A673 (cell line): ENCODE measurements around the gene ENTPD8.

ENCODE experiments used
- EZH2 ChIP-seq: fragments of 200-600 bp; sonication (generic); IDR thresholded peaks from 2 replicates; pipeline ENCODE4 v1.6.1; 2017; ENCODE audit warnings: borderline replicate concordance, low read depth, mild to moderate bottlenecking, mixed read lengths, antibody characterized with exemption, low read length; ENCODE audit not compliant: poor library complexity, severe bottlenecking
- TF ChIP-seq, protein P1 (sequence below): fragments of 300-800, 200-600 bp; sonication (generic); conservative IDR thresholded peaks from 2 replicates; pipeline ENCODE4 v1.5.1; 2017; ENCODE audit warnings: low read depth, mild to moderate bottlenecking, antibody characterized with exemption, low read length, moderate library complexity, mixed read lengths

DNA sequence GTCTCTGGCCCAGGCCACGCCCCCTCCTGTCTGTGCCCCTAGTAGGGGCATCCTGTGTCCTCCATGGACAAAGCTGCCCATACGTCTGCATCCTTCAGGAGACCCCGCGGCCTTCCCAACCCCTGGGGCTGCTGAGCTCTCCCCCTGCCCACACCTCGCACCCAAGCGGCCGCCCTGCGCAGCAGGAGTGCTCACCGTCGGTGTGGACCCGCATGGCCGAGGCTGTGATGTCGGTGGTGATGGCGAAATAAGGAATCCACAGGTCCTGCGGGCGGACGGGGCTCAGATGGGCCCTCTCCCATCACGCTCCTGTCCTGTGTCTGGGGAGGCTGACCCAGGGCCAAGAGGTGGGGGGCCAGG is 22.8 kb upstream of the ENTPD8 start:
- TF ChIP-seq, protein P1, sequence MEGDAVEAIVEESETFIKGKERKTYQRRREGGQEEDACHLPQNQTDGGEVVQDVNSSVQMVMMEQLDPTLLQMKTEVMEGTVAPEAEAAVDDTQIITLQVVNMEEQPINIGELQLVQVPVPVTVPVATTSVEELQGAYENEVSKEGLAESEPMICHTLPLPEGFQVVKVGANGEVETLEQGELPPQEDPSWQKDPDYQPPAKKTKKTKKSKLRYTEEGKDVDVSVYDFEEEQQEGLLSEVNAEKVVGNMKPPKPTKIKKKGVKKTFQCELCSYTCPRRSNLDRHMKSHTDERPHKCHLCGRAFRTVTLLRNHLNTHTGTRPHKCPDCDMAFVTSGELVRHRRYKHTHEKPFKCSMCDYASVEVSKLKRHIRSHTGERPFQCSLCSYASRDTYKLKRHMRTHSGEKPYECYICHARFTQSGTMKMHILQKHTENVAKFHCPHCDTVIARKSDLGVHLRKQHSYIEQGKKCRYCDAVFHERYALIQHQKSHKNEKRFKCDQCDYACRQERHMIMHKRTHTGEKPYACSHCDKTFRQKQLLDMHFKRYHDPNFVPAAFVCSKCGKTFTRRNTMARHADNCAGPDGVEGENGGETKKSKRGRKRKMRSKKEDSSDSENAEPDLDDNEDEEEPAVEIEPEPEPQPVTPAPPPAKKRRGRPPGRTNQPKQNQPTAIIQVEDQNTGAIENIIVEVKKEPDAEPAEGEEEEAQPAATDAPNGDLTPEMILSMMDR: no peak
- no peak for TF ChIP-seq EZH2
